Measurements from ENCODE around the gene FUZ. TPM values are rescaled to one million over a fixed set of nuclear protein-coding genes. Genes with fewer than 3 reads are reported as not detected.

The FUZ gene, protein sequence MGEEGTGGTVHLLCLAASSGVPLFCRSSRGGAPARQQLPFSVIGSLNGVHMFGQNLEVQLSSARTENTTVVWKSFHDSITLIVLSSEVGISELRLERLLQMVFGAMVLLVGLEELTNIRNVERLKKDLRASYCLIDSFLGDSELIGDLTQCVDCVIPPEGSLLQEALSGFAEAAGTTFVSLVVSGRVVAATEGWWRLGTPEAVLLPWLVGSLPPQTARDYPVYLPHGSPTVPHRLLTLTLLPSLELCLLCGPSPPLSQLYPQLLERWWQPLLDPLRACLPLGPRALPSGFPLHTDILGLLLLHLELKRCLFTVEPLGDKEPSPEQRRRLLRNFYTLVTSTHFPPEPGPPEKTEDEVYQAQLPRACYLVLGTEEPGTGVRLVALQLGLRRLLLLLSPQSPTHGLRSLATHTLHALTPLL
- 10 to 100 TPM; 23.3 to 48.6 (median 27.5) TPM for total RNA-seq
- 10 to 100 TPM; 13.4 to 36.9 TPM for polyA plus RNA-seq
- long read RNA-seq, donor 1, transcript FUZ-216 (11 exons, 1,524 nt) = minor isoform, 5 of 157 reads
- long read RNA-seq, donor 1, transcript FUZ-201 (11 exons, 1,675 nt) = major isoform, 61 of 157 reads
- long read RNA-seq, donor 1, partial matches to known transcripts = 4 of 157 reads
- long read RNA-seq, donor 1, other reads (novel, unspliced or antisense) = 77 of 157 reads
- long read RNA-seq, donor 2, partial matches to known transcripts = 60 of 67 reads
- long read RNA-seq, donor 2, other reads (novel, unspliced or antisense) = 0 of 67 reads
- long read RNA-seq, donor 3, transcript FUZ-201 (11 exons, 1,675 nt) = major isoform, 25 of 50 reads
- long read RNA-seq, donor 3, partial matches to known transcripts = 9 of 50 reads
- long read RNA-seq, donor 3, other reads (novel, unspliced or antisense) = 10 of 50 reads

DNA sequence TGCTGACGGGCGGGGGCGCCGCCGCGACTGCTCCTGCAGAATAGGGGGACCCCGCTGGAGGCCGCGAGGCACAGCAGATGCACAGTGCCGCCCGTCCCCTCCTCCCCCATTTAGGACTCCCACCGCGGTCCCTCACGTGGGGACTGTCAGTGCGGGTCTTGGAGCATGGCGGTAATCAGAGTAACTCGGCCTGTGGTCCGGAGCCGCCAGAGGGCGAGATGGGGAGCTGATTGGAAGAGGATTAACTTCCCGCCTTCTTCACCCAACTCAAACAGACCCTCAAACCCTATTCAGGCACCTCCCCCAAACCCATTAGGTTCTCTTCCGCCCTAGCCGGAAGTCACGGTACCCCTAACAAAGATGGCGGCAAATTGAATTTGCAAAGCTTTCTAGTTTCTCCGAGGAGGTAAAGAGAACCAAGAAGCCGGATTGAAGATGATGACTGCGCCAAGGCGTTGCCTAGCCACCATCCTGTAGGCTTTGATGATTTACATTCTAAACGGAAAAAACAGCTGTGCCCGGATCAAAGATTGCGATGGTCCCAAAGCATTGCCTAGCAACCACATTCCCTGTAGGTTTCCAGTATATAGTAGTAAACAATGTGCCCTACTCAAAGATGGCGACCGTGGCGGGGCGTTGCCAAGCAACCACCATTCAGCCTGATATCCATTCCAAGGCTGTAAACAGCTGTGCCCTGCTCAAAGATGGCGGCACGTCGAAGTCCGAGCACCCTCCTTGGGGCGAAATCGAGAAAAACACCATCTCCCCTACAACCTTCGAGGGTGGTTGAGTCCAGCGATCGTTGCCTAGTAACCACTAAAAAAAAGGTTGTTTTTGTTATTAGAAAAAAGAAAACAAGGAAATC lies at the start of gene FUZ:
Gene FUZ, minus strand, starts transcription at position 296 of the 865 bp plus-strand sequence. Its CDS starts 186 bp downstream, at position 110.
- no peaks in the 10 kb centered on the region for H3K27me3 ChIP-seq
- peak within 1 kb of the TSS; percentile 86 to 87 for H3K27ac ChIP-seq
- H3K36me3 ChIP-seq = no peaks in the 10 kb centered on the region
- peak within 1 kb of the TSS; percentile 66 for H3K4me3 ChIP-seq
- TF ChIP-seq EP300 (IDR thresholded peaks at IDR 0.05) (peak; percentile 31), POLR2A (IDR thresholded peaks at IDR 0.05) (peak; percentile 41)
- TF ChIP-seq, protein P1, sequence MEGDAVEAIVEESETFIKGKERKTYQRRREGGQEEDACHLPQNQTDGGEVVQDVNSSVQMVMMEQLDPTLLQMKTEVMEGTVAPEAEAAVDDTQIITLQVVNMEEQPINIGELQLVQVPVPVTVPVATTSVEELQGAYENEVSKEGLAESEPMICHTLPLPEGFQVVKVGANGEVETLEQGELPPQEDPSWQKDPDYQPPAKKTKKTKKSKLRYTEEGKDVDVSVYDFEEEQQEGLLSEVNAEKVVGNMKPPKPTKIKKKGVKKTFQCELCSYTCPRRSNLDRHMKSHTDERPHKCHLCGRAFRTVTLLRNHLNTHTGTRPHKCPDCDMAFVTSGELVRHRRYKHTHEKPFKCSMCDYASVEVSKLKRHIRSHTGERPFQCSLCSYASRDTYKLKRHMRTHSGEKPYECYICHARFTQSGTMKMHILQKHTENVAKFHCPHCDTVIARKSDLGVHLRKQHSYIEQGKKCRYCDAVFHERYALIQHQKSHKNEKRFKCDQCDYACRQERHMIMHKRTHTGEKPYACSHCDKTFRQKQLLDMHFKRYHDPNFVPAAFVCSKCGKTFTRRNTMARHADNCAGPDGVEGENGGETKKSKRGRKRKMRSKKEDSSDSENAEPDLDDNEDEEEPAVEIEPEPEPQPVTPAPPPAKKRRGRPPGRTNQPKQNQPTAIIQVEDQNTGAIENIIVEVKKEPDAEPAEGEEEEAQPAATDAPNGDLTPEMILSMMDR (IDR thresholded peaks at IDR 0.05) = peak in 2 of 3 donors; percentile 38 to 54
- H3K9me3 ChIP-seq = no peaks in the 10 kb centered on the region
- peak; percentile 94 to 98 (median 96) for DNase-seq
- H3K4me1 ChIP-seq (ENCODE audit: insufficient read depth) = peaks cover 7% of the 10 kb centered on the region
- intact Hi-C loops (cut with DNase I) = no loop called here
- 0 to 1% (median 0%) methylated on average over 44 to 45 of the region's 45 CpGs for whole genome bisulfite sequencing, 3 donors

DNA sequence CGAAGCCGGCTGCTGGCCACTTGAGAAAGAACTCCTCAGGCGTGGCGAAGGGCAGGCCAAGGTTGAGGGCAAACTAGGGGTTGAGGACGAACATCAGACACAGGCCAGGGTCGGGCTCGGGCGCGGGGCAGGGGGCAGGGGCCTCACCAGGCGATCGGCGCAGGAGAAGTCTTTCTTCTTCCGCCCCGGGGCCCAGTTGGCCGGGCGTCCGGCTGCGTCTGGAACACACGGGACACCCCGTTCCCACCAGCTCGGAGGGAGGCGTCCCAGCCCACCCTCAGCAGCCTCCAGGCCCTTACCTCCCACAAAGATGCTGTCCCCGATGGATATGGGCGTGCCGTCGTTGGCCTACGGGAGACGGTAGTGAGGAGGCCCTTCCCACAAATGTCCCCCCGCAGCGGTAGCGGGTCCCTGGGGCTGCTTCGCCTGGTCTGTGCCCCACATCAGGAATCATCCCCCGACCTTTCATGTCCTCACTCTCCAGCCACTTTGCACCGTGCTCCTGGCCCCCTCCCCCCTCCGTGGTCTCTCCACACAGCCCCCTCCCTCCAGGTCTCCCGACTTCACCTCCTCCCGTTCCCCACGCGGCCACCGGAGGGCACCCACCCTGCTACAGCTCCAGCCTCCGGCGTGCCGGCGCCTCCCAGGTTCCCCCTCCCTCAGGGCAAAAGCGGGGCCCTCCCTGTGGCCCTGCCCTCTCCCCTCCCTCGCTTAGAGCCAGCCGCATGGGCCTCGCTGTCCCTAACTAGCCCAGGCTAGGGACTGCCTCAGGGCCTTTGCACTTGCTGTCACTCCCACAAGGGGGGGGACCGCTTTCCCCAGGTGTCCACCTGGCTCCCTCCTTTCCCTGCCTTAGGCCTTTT lies 49.5 kb upstream of the FUZ start:
- DNase-seq = peak; percentile 54 to 89 (median 56)
- Histone ChIP-seq H3K4me3 (no peak overlapping the region), H3K36me3 (no peaks in the 10 kb centered on the region), H3K27ac (peak overlapping the region; percentile 65 to 68), H3K27me3 (no peaks in the 10 kb centered on the region), H3K4me1 (ENCODE audit: insufficient read depth) (peaks cover 17% of the 10 kb centered on the region), H3K9me3 (no peaks in the 10 kb centered on the region)
- TF ChIP-seq, protein P1 (IDR thresholded peaks at IDR 0.05) = peak in 1 of 3 donors; percentile 10
- TF ChIP-seq EP300 (IDR thresholded peaks at IDR 0.05) = no peak
- WGBS, 3 donors = 45 to 61% (median 54%) methylated on average over 46 to 49 of the region's 49 CpGs
- intact Hi-C loops (cut with DNase I) = loop anchor here in 1 of 4 donors (5.0 kb wide), 1 partner anchor 55 kb away; no protein-coding TSS in a partner anchor

DNA sequence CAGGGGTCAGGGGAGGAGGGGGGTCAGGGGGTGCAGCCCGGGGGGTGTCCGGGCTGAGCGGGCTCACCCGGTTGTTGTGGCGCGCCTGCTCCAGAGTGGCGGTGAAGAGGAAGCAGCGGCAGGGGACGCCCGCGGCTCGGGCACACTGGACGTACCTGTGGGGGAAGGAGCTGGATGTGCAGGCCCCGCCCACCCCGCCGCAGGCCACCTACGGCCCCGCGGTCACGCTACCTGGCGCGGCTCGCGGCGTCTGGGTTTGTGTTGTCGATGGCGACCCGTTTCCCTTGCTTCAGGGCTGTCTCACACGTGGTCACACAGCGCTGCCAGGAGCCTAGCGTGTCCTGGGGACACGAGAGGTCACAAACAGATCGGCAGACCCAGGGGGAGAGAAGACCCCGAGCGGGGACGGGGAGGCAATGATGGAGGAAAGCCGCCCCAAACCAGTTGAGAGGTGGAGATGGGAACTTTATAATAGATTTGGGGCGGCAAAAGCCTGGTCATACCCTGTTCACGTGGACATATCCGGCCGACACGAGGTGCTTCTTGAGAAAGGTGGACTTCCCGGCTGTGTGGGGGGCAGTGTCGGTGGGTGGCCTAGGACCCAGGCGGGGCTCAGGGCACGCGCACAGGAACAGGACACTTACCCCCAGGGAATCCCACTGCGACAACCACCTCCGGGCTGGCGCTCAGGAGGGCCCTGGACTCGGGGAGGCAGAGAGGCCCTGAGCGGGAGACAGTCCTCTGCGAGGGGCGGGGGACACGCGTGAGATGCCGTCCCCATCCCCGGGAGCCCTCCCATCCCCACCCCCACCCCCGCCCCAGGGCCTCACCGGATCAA lies 48.7 kb upstream of the FUZ start:
- H3K36me3 ChIP-seq = no peaks in the 10 kb centered on the region
- TF ChIP-seq, protein P1 (IDR thresholded peaks at IDR 0.05) = no peak
- TF ChIP-seq EP300 (IDR thresholded peaks at IDR 0.05) (no peak), POLR2A (IDR thresholded peaks at IDR 0.05) (no peak)
- H3K4me1 ChIP-seq (ENCODE audit: insufficient read depth) = peaks cover 17% of the 10 kb centered on the region
- 67 to 76% (median 68%) methylated on average over 59 to 60 of the region's 60 CpGs for WGBS, 3 donors
- intact Hi-C loops (cut with DNase I) = loop anchor here in 1 of 4 donors (5.0 kb wide), 1 partner anchor 54 kb away; no protein-coding TSS in a partner anchor
- H3K4me3 ChIP-seq = no peak overlapping the region
- H3K9me3 ChIP-seq = no peaks in the 10 kb centered on the region
- H3K27me3 ChIP-seq = no peaks in the 10 kb centered on the region
- peak overlapping the region; percentile 65 to 68 for H3K27ac ChIP-seq
- DNase-seq = peak in 4 of 5 donors; percentile 46 to 71 (median 57)

Measured in ovary (tissue), 10 donors.